GM19023 (cell line): Measurements from ENCODE around the gene TH.

ENCODE experiments used
- ATAC-seq: cut with Tn5 transposase; IDR thresholded peaks from one replicate; pipeline ENCODE4 v1.9.1; 2021; ENCODE audit warnings: mild to moderate bottlenecking, moderate library complexity; ENCODE audit not compliant: unreplicated experiment

Gene TH

GRCh38 chr11:2171591-2172003, at the start of gene TH:
Gene TH (minus strand): TSS chr11:2171815. CDS start chr11:2171786, 29 bp downstream.
- ATAC-seq, result no peak

GRCh38 chr11:2221024-2221423, 49.4 kb upstream of the TH start:
- no peak for ATAC-seq

GRCh38 chr11:2220173-2220771, 48.7 kb upstream of the TH start:
- no peak for ATAC-seq

DNA sequence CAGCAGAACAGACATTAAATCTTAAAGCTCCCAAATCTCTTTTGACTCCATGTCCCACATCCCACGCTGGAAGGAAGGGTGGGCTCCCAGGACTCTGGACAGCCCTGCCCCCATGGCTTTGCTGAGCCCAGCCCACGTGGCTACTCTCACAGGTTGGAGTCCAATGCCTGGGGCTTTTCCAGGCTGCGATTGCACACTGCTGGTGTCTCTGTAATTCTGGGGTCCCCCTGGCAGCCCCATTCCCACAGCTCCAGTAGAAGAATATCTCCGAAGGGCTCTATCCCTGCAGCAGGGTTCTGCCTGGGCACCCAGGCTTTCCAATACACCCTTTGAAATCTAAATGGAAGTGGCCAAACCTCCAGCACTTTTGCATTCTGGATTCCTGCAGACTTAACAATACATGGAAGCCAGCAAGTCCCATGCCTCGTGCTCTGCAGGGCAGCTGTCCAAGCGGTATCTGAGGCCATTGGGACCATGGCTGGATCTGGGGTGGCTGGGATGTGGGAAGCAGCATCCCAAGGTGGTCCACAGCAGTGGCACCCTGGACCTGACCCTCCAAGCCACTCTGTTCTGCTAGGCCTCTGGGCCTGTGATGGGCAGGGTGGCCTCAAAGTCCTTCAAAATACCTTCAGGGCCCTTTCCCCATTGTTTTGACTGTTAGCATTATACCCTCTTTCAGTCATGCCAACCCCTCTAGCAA, 47.9 kb upstream of the TH start:
- no peak for ATAC-seq

GRCh38 chr11:2218031-2218633, 46.5 kb upstream of the TH start:
- no peak for ATAC-seq

GRCh38 chr11:2217211-2218030, 45.8 kb upstream of the TH start:
- no peak for ATAC-seq

DNA sequence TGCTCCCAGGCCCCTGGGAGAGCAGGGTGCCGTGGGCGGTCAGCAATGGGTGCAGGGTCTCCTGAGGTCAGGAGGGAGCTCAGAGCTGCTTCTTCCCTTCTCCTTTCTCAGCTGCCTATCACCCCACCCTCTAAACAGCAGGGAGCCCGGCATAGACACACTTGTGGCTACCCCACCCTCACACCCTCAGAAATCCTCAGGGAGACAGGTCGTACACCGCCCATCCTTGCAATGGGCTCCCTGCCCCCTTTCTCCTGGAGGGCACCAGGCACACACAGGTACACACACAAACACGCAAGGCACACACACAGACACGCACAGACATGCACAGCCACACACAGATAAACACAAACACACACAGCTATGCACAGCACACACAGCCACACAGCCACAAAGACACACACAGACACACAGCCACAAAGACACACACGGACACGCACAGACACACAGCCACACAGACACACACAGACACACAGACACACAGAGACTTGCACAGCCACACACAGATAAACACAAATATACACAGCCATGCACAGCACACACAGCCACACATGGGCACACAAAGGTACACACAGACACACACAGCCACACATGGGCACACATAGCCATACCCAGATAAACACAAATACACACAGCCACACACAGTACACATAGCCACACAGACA, 44.9 kb upstream of the TH start:
- no peak for ATAC-seq

DNA sequence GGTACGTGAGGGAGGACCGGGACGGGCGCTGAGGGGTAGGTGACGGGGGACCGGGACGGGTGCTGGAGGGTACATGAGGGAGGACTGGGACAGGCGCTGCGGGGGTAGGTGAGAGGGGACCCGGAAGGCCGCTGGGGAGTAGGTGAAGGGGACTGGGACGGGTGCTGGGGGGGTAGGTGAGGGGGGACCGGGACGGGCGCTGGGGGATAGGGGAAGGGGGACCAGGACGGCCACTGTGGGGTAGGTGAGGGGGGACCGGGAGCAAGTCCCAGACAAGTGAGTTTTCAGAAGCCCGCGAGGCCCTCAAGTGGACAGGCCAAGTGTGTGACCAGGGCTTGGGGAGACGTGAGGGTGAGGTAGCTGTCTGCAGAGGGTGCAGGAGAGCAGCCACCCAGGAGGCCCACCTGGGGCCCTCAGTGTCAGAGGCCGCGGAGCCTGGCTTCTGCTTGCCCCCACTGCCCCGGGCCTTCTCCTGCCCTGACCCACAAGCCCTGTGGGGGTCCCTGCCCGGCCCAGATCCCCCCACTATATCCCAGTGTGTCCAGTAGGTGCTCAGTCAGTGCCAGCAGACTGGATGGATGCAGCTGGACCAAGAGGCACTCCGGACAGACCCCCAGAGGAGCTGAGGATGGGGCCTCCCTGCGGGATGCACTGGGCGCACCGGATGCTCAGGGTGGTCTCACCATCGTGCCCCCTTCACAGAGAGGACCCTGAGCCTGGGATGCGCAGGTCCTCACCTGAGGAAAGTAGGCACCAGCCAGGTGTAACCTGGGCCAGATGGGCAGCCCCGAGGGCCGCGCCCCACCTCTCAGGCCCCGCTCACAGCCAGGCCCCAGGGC, 44.2 kb upstream of the TH start:
- no peak for ATAC-seq

DNA sequence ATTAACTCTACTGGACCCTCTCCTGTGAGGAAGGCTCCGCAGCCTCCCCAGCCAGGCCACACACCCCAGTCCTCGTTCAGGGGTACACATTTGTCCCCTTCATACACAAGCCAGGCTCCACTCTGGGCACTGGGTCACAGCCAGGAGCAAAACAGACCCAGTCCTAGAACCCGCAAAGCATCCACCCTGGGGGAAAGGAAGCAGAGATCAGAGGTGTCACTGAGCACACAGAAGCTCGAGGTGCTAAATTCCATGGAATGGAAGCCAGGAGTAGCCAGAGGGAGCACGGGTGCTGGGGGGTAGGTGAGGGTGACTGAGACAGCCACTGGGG, 43.6 kb upstream of the TH start:
- no peak for ATAC-seq

DNA sequence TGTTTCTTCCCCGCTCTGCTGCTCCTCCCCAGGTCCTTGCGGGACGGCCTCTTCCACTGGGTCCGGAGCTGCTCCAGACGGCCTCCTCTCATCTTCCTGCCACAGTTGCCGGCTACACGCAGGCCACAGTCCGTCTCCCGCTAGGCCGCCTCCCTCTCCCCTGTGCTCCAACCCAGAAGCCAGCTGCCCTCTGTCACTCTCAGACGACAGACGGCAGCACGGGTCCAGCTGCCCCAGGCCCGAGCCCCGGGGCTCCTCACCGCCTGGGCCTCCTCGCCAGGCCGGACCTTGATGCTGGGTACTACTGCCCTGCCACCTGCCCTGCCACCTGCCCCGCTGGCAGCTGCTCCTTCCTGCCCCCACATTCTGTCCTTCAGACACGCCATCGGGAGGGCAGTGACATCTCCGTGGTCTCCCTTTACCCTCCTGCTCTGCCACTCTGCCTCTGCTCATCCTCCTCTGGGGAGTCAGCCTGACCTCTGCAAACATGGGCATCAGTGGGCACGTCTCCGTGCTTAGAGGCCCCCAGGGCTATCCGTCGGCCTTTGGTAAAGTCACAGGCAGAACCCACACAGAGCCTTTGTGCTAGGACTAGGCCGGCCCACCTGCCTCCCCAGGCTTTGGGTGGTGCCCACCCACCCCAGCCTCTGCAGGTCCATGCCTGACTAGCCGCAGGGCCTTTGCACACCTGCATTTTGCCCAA, 43.1 kb upstream of the TH start:
- no peak for ATAC-seq

- ATAC-seq, result no peak
These were observed 42.4 kb upstream of the TH start for GRCh38 chr11:2213890-2214526.

DNA sequence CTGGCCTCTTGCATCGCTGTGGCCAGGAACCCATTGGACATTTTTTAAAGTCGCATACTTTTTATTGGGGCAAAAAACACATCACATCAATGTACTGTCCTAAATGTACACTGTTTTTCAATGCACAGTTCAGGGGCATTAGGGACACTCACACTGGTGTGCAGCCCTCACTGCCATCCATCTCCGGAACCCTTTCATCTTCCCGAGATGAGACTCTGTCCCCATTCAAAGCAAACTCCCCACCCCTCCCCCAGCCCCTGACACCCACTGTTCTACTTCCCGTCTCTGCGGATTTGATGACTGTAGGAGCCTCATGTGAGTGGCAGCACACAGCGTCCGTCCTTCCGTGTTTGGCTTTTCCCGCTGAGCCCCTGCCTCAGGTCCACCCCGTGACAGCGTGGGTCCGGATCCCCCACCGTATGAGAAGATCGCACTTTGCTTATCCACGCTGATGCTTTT, 41.8 kb upstream of the TH start:
- no peak for ATAC-seq

- no peak for ATAC-seq
These were observed 41.0 kb upstream of the TH start for GRCh38 chr11:2212411-2213251.

DNA sequence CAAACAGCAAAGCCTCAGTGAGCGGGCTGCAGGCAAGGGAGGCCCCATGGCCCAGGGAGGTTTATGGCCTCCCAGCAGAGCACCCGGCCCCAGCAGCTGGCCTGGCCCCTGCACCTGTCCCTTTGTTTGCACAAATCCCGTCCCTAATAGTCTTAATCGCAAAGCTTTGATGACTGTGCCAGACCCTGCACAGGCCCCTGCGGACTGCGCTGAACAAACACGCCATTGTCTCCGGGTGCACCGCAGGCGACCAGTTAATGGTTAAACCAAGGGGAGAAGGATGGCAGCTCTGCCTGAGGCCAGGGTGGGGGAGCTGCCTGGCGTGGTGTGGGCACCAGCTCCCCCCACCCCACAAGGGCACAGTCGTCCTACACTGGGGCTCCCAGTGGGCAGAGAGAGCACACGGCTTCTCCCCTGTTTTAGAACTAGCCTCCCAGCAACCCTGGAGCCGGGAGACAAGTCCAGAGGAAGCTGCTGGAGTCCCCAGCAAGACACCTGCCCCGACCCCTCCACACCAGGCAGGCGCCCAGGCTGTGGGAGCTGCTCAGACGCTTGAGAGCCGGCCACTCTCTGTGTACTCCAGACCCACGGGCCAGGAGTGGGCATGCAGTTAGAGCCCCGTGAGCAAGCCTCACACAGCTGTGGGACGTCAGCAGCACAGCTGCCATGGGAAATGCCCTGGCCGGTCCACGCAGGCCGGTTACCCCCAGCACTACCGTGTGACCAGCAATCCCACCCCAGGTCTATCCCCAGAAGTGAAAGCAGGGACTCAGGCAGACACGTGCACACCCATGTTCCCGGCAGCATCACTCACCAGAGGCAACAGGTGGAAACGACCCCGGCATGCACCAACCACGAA, 39.7 kb upstream of the TH start:
- no peak for ATAC-seq

DNA sequence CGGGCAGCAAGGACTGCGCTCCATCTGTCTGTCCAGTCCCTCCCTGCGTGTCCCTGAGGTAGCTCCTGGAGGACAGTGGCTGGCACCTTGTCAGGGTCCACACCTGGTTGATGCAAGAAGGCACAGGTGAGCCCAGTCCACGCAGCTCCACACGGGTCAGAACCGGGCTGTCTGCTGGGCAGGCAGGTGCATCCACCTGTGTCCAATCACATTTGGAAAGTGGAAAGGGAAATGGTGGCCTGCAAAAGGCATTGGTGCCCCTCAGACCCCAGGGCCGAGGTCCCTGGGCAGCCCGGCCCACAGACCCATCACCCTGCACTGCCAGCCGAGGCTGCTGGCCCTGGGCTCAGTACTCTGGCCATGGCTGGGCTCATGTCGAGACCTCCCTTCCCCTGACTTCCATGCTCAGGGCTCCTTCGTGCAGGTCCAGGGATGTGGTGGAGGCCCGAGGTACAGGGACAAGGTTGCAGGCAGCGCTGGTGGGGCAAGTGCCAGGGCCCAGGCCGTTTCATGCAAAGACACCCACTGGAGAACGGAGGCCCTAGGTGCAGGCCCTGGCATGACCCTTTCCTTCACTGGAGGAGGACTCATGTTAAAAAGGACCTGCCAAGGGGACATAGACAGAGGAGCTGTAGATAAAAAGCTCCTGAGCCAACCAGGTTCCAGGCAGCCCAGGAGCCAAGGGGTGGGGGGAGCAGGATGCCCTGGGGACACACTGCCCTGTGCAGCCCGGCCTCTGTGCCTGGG, 38.9 kb upstream of the TH start:
- no peak for ATAC-seq

DNA sequence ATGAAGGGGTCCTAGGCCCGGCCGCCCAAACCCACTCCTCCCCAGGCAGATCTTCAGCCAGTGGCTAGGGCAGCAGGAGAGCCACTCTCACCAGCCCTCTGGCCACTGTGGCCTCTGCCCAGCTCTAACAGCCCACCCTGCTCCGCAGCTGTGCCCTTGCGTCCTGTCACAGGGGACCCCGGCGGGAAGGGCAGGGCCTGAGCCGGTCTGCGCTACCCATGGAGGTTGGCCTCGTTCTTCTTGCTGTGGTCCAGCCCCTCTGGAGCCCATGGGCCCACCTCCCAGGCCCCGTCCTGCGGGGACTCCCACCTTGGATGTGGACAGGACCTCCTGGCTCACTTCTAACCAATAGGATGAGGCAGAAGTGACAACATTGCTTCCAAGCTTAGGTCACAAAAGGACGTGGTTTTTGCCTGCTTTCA, 38.3 kb upstream of the TH start:
- no peak for ATAC-seq
